PC-9 (cell line): ENCODE data around the gene GLS. TPM values are rescaled to one million over a fixed set of nuclear protein-coding genes. Genes with fewer than 3 reads are reported as not detected.

Experiments
- BruUV-seq: library from RNA; stranded (reverse); fragments of 400-500 nt; replicated peaks from 2 replicates; lab custom pipeline; 2021; lab: Mats Ljungman, UMichigan
- CTCF ChIA-PET: fragments of 300-600 bp; sonication (Branson Sonifier 250); formaldehyde crosslinking; loops from one replicate; lab custom pipeline; 2022; ENCODE audit warnings: antibody characterized with exemption; lab: Charles Lee
- POLR2A ChIA-PET: fragments of 300-600 bp; sonication (Branson Sonifier 250); formaldehyde crosslinking; loops from one replicate; lab custom pipeline; 2022; ENCODE audit warnings: antibody characterized with exemption; ENCODE audit not compliant: unreplicated experiment; lab: Charles Lee
- DNase-seq, 2 experiments: peaks; one replicate each; pipeline versions ENCODE4 v3.0.0 to v3.0.0-alpha.2; 2015 to 2022; ENCODE audit warnings: mixed read lengths in 1 of 2
- H2AFZ ChIP-seq: fragments of 200-600 bp; sonication (generic); 2 replicates; pipeline ENCODE4 v1.8.1; 2017; ENCODE audit warnings: antibody characterized with exemption
- H3F3A ChIP-seq: fragments of 200-600 bp; sonication (generic); 2 replicates; pipeline ENCODE4 v1.8.1; 2017; ENCODE audit warnings: antibody characterized with exemption, mild to moderate bottlenecking, low read depth; ENCODE audit not compliant: insufficient read depth
- H3K27ac ChIP-seq: fragments of 200-600 bp; sonication (generic); 2 replicates; pipeline ENCODE4 v1.6.1; 2016; ENCODE audit warnings: mixed run types
- H3K27me3 ChIP-seq: fragments of 200-600 bp; sonication (generic); 2 replicates; pipeline ENCODE4 v1.6.1; 2016; ENCODE audit warnings: low read depth, mixed run types; ENCODE audit not compliant: insufficient read depth
- H3K36me3 ChIP-seq: fragments of 200-600 bp; sonication (generic); 2 replicates; pipeline ENCODE4 v1.6.1; 2016; ENCODE audit warnings: low read depth, mixed run types
- H3K4me1 ChIP-seq: fragments of 200-600 bp; sonication (generic); replicated peaks from 2 replicates; pipeline ENCODE4 v1.6.1; 2016; ENCODE audit warnings: mixed run types; ENCODE audit not compliant: insufficient read depth
- H3K4me2 ChIP-seq: fragments of 200-600 bp; sonication (generic); 2 replicates; pipeline ENCODE4 v1.6.1; 2017; ENCODE audit warnings: mixed run types
- H3K4me3 ChIP-seq: fragments of 200-600 bp; sonication (generic); 2 replicates; pipeline ENCODE4 v1.6.1; 2016; ENCODE audit warnings: mixed run types
- H3K79me2 ChIP-seq: fragments of 200-600 bp; sonication (generic); 2 replicates; pipeline ENCODE4 v1.6.1; 2017; ENCODE audit warnings: low read depth, mixed run types
- H3K9me2 ChIP-seq: fragments of 200-600 bp; sonication (generic); 2 replicates; pipeline ENCODE4 v1.8.1; 2017; ENCODE audit warnings: mild to moderate bottlenecking; ENCODE audit not compliant: insufficient read depth
- H3K9me3 ChIP-seq: fragments of 200-600 bp; sonication (generic); 2 replicates; pipeline ENCODE4 v1.8.1; 2016; ENCODE audit warnings: low read depth; ENCODE audit not compliant: insufficient read depth
- H4K20me1 ChIP-seq: fragments of 200-600 bp; sonication (generic); 2 replicates; pipeline ENCODE4 v1.8.1; 2017; ENCODE audit not compliant: insufficient read depth
- CTCF ChIP-seq: fragments of 200-600 bp; sonication (generic); conservative IDR thresholded peaks from 2 replicates; pipeline ENCODE4 v1.6.1; 2017; ENCODE audit warnings: mixed run types, antibody characterized with exemption, mild to moderate bottlenecking, moderate library complexity
- EZH2 ChIP-seq: fragments of 200-600 bp; sonication (generic); IDR thresholded peaks from 2 replicates; pipeline ENCODE4 v1.8.0; 2017; ENCODE audit warnings: antibody characterized with exemption, low read depth
- intact Hi-C: fragments of 100-400 bp; cut with micrococcal nuclease; formaldehyde crosslinking; loops from one replicate; pipeline ENCODE4 v1.10.0; 2022; ENCODE audit not compliant: unreplicated experiment
- total RNA-seq: library from RNA; stranded (reverse); gene quantifications from 2 replicates; pipeline ENCODE4 v1.2.3, GENCODE V29; 2021

Gene GLS
- total RNA-seq, 1 experiment from 2014 or later: 68.5 TPM

DNA sequence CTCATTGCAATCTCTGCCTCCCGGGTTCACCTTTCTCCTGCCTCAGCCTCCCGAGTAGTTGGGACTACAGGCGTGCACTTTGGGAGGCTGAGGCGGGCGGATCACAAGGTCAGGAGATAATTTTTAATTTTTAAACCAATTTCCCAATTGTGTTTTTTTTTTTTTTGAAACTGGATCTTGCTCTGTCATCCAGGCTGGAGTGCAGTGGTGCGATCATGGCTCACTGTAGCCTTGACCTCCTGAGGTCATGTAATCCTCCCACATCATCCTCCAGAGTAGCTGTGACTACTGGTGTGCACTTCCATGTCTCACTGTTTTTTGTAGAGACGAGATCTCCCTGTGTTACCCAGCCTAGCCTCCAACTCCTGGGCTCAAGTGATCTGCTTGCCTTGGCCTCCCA is 49.3 kb downstream of the GLS start:
- intact Hi-C loops: loop anchor here (10.0 kb wide), 1 partner anchor 55 kb away; no protein-coding TSS in a partner anchor
- CTCF ChIA-PET: no interaction called here
- Histone ChIP-seq H2AFZ (no peak overlapping the region), H3K4me3 (no peak overlapping the region), H3K79me2 (no peaks in the 10 kb centered on the region), H3K9me3 (no peaks in the 10 kb centered on the region), H3K27ac (no peak overlapping the region), H3K27me3 (no peaks in the 10 kb centered on the region), H3K4me2 (no peak overlapping the region), H3K36me3 (peaks cover 7% of the 10 kb centered on the region), H3F3A (peaks cover 4% of the 10 kb centered on the region; the same call in 1 of the 2 replicates), H3K4me1 (no peaks in the 10 kb centered on the region), H3K9me2 (no peaks in the 10 kb centered on the region), H4K20me1 (no peaks in the 10 kb centered on the region)
- POLR2A ChIA-PET: no interaction called here
- TF ChIP-seq CTCF (no peak), EZH2 (no peak)
- BruUV-seq: no TSS peak
- DNase-seq: no peak

DNA sequence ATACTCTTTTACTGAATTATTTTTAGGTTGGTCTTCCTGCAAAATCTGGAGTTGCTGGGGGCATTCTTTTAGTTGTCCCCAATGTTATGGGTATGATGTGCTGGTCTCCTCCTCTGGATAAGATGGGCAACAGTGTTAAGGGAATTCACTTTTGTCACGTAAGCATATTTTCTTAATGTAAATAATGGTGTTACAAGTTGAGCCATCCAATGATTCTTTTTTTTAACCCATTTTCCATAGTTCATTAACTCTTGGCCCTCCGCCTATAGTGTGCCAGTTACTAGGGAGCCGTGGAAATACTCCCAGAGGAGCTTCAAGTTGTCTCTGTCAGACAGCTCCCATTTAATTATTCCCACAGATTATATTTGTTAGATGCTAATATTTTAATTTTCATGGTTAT is 49.8 kb downstream of the GLS start:
- no peak for DNase-seq
- Histone ChIP-seq H3K9me3 (no peaks in the 10 kb centered on the region), H3K4me2 (no peak overlapping the region), H2AFZ (no peak overlapping the region), H4K20me1 (no peaks in the 10 kb centered on the region), H3K9me2 (no peaks in the 10 kb centered on the region), H3K4me3 (no peak overlapping the region), H3K27ac (no peak overlapping the region), H3F3A (peaks cover 6% of the 10 kb centered on the region; the same call in 1 of the 2 replicates), H3K27me3 (no peaks in the 10 kb centered on the region), H3K79me2 (no peaks in the 10 kb centered on the region), H3K36me3 (peaks cover 11% of the 10 kb centered on the region), H3K4me1 (no peaks in the 10 kb centered on the region)
- ChIA-PET CTCF (no interaction called here), POLR2A (no interaction called here)
- TF ChIP-seq CTCF (no peak), EZH2 (no peak)
- intact Hi-C loops: no loop called here
- no TSS peak for BruUV-seq

DNA sequence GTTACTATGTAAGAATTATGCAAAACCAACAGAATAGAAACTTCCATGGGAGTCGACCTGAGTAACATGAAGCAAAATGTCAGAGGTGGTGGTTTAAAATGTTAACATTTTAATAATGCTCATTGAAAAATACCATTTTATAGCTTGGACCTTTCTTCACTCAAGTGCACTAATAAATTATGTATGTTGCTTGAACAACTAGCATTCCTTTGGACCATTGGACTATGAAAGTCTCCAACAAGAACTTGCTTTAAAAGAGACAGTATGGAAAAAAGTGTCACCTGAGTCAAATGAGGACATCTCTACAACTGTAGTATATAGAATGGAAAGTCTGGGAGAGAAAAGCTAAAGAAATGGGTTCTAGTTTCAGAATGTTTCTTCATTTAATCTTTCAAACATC is 51.9 kb downstream of the GLS start:
- H3K36me3 ChIP-seq: peaks cover 11% of the 10 kb centered on the region
- H3K27me3 ChIP-seq: no peaks in the 10 kb centered on the region
- no peaks in the 10 kb centered on the region for H3K9me2 ChIP-seq
- DNase-seq: no peak
- H3K4me2 ChIP-seq: no peak overlapping the region
- H3K4me1 ChIP-seq: no peaks in the 10 kb centered on the region
- H2AFZ ChIP-seq: no peak overlapping the region
- TF ChIP-seq EZH2: no peak
- no peak for TF ChIP-seq CTCF
- intact Hi-C loops: no loop called here
- H3K79me2 ChIP-seq: no peaks in the 10 kb centered on the region
- no peaks in the 10 kb centered on the region for H3K9me3 ChIP-seq
- no peak overlapping the region for H3K27ac ChIP-seq
- ChIA-PET POLR2A (interaction anchor here (0.6 kb wide), 1 partner anchor 15 kb away, joined by 4 read pairs; no protein-coding TSS in a partner anchor), CTCF (no interaction called here)
- BruUV-seq: no TSS peak
- H3K4me3 ChIP-seq: no peak overlapping the region
- H4K20me1 ChIP-seq: no peaks in the 10 kb centered on the region
- H3F3A ChIP-seq: peaks cover 21% of the 10 kb centered on the region; the same call in 1 of the 2 replicates
